MCF 10A (cell line): ENCODE measurements around the gene FBXL19. TPM values are rescaled to one million over a fixed set of nuclear protein-coding genes. Genes with fewer than 3 reads are reported as not detected.

Experiments
- BruUV-seq: library from RNA; stranded (reverse); fragments of 400-500 nt; replicated peaks from 2 replicates; lab custom pipeline; 2021; lab: Mats Ljungman, UMichigan
- CTCF ChIA-PET: fragments of 300-600 bp; sonication (Branson Sonifier 250); formaldehyde crosslinking; extraction: SDS; loops from one replicate; lab custom pipeline; 2021; ENCODE audit warnings: antibody characterized with exemption, inconsistent platforms; lab: Yijun Ruan, JAX
- POLR2A ChIA-PET: fragments of 300-600, 350-650 bp; sonication (Branson Sonifier 250); formaldehyde crosslinking; extraction: SDS; loops from one replicate; lab custom pipeline; 2020; ENCODE audit warnings: antibody characterized with exemption, inconsistent platforms; lab: Yijun Ruan, JAX
- DNase-seq: peaks from one replicate; pipeline ENCODE4 v3.0.0-alpha.2; 2018; ENCODE audit not compliant: unreplicated experiment
- H3K27ac Mint-ChIP-seq: one replicate; pipeline ENCODE4 v1.8.0; 2022; ENCODE audit warnings: mild to moderate bottlenecking, low read depth, mixed read lengths; ENCODE audit not compliant: unreplicated experiment
- H3K27me3 Mint-ChIP-seq: one replicate; pipeline ENCODE4 v1.8.0; 2022; ENCODE audit warnings: mixed read lengths; ENCODE audit not compliant: insufficient read depth, unreplicated experiment
- H3K36me3 Mint-ChIP-seq: one replicate; pipeline ENCODE4 v1.8.0; 2022; ENCODE audit warnings: mild to moderate bottlenecking, moderate library complexity, mixed read lengths; ENCODE audit not compliant: insufficient read depth, unreplicated experiment
- H3K4me1 Mint-ChIP-seq: one replicate; pipeline ENCODE4 v1.8.0; 2022; ENCODE audit warnings: mixed read lengths; ENCODE audit not compliant: insufficient read depth, unreplicated experiment
- H3K4me3 Mint-ChIP-seq: one replicate; pipeline ENCODE4 v1.8.0; 2022; ENCODE audit warnings: mild to moderate bottlenecking, moderate library complexity, mixed read lengths; ENCODE audit not compliant: unreplicated experiment
- H3K9me3 Mint-ChIP-seq: one replicate; pipeline ENCODE4 v1.8.0; 2022; ENCODE audit warnings: mixed read lengths; ENCODE audit not compliant: unreplicated experiment
- intact Hi-C: fragments of 100-400 bp; cut with micrococcal nuclease; formaldehyde crosslinking; loops from 2 replicates; pipeline ENCODE4 v1.14.1; 2022
- total RNA-seq: library from RNA; stranded (reverse); gene quantifications from 2 replicates; pipeline ENCODE4 v1.2.3, GENCODE V29; 2022
- TF ChIP-seq, protein P1 (sequence below): fragments of 200-600 bp; IDR thresholded peaks from one replicate; pipeline ENCODE4 v1.8.0; 2022; ENCODE audit warnings: antibody characterized with exemption, mild to moderate bottlenecking; ENCODE audit not compliant: unreplicated experiment

Gene FBXL19
- total RNA-seq, 1 experiment from 2014 or later: 18.0 TPM

DNA sequence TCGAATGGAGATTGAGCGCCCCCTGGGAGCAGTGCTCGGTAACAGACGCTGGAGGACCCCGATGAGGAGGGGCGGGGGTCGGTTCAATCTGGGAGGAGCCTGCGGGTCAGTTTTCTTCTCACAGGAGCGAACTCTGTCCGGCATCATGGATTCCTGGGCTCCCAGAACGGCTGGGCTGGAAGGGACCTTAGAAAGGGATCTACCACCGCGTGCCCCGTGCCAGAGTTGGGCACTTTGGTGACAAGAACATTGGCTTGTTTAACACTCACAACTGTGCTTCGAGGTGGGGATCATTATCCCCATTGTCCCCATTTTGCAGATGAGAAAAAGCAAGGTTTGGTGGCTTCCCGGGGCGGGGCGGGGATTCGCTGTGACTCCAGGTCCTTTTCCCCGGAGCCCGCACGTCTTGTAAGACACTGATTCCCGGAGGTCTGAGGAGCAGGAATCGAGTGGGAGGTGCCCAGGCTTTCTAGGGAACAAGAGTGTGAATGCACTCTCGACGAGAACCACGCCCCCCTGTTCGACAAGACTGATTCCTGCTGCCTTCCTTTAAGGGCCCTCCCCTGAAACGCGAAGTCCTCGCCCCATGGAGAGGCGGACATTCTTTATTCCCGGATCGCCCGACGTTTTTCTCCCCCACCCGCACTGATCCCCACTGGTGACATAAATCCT is 1.5 kb upstream of the FBXL19 start:
- Mint-ChIP-seq H3K4me3 (peak overlapping the region; percentile 98), H3K4me1 (peaks cover 14% of the 10 kb centered on the region), H3K9me3 (peaks cover 6% of the 10 kb centered on the region), H3K36me3 (peaks cover 23% of the 10 kb centered on the region), H3K27ac (peak overlapping the region; percentile 100), H3K27me3 (no peaks in the 10 kb centered on the region)
- peak; percentile 29 for DNase-seq
- TF ChIP-seq, protein P1, sequence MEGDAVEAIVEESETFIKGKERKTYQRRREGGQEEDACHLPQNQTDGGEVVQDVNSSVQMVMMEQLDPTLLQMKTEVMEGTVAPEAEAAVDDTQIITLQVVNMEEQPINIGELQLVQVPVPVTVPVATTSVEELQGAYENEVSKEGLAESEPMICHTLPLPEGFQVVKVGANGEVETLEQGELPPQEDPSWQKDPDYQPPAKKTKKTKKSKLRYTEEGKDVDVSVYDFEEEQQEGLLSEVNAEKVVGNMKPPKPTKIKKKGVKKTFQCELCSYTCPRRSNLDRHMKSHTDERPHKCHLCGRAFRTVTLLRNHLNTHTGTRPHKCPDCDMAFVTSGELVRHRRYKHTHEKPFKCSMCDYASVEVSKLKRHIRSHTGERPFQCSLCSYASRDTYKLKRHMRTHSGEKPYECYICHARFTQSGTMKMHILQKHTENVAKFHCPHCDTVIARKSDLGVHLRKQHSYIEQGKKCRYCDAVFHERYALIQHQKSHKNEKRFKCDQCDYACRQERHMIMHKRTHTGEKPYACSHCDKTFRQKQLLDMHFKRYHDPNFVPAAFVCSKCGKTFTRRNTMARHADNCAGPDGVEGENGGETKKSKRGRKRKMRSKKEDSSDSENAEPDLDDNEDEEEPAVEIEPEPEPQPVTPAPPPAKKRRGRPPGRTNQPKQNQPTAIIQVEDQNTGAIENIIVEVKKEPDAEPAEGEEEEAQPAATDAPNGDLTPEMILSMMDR: peak; percentile 42
- intact Hi-C loops: loop anchor here (1.0 to 2.0 kb wide), 2 partner anchors 27 to 78 kb away; partner anchors contain the start of gene BCL7C
- BruUV-seq: no TSS peak
- CTCF ChIA-PET: interaction anchor here (0.7 to 1.0 kb wide), 4 partner anchors 27 to 188 kb away, joined by 3 to 5 read pairs (median 4); no protein-coding TSS in a partner anchor
- POLR2A ChIA-PET: interaction anchor here (0.6 to 1.0 kb wide), 8 partner anchors 16 to 1055 kb away, joined by 3 to 5 read pairs (median 4); partner anchors contain the start of gene CTF1

GRCh38 chr16:30922420-30922959 is 882 bp upstream of the FBXL19 start:
- TSS peak; percentile 80 for BruUV-seq
- Mint-ChIP-seq H3K4me3 (peak overlapping the region; percentile 98), H3K27me3 (no peaks in the 10 kb centered on the region), H3K9me3 (peaks cover 6% of the 10 kb centered on the region), H3K36me3 (peaks cover 28% of the 10 kb centered on the region), H3K4me1 (peaks cover 14% of the 10 kb centered on the region), H3K27ac (peak overlapping the region; percentile 100)
- TF ChIP-seq, protein P1: no peak
- DNase-seq: peak; percentile 99
- intact Hi-C loops: loop anchor here (2.0 kb wide), 1 partner anchor 28 kb away; the partner anchor contains the start of gene BCL7C
- ChIA-PET POLR2A (interaction anchor here (0.6 to 1.0 kb wide), 8 partner anchors 16 to 1056 kb away, joined by 3 to 5 read pairs (median 4); partner anchors contain the start of gene CTF1), CTCF (interaction anchor here (0.7 to 0.9 kb wide), 3 partner anchors 27 to 188 kb away, joined by 3 to 5 read pairs (median 4); no protein-coding TSS in a partner anchor)

- peaks cover 6% of the 10 kb centered on the region for H3K9me3 Mint-ChIP-seq
- peak; percentile 100 for DNase-seq
- intact Hi-C loops: loop anchor here (1.0 to 2.0 kb wide), 2 partner anchors 19 to 28 kb away; partner anchors contain the start of gene BCL7C
- peak overlapping the region; percentile 98 for H3K4me3 Mint-ChIP-seq
- CTCF ChIA-PET: interaction anchor here (4.5 kb wide), 1 partner anchor 18 kb away, joined by 29 read pairs; no protein-coding TSS in a partner anchor
- TSS peak; percentile 52 for BruUV-seq
- TF ChIP-seq, protein P1: no peak
- POLR2A ChIA-PET: interaction anchor here (1.0 kb wide), 1 partner anchor 17 kb away, joined by 5 read pairs; no protein-coding TSS in a partner anchor
- H3K4me1 Mint-ChIP-seq: peaks cover 14% of the 10 kb centered on the region
- no peaks in the 10 kb centered on the region for H3K27me3 Mint-ChIP-seq
- H3K36me3 Mint-ChIP-seq: peaks cover 28% of the 10 kb centered on the region
- H3K27ac Mint-ChIP-seq: peak overlapping the region; percentile 100
Observed at GRCh38 chr16:30922960-30923535, 324 bp upstream of the FBXL19 start.
